CD4-positive, alpha-beta T cell treated with Interleukin-15 for 1 hour (primary cell): ENCODE measurements around the gene MEF2C.
"Not testable (repeated sequence)": the region's sequence is repeated elsewhere in the genome, so short reads cannot be mapped to it uniquely, and the experiment has no call there.

Experiments
- DNase-seq: peaks from one replicate; pipeline ENCODE4 v3.0.0-alpha.2; 2020

MEF2C gene

GRCh38 chr5:88883059-88883835 is at the start of gene MEF2C:
Gene MEF2C, minus strand, starts transcription at chr5:88883184. Its CDS starts 59,396 bp downstream, at chr5:88823788.
- DNase-seq: peak; percentile 76

DNA sequence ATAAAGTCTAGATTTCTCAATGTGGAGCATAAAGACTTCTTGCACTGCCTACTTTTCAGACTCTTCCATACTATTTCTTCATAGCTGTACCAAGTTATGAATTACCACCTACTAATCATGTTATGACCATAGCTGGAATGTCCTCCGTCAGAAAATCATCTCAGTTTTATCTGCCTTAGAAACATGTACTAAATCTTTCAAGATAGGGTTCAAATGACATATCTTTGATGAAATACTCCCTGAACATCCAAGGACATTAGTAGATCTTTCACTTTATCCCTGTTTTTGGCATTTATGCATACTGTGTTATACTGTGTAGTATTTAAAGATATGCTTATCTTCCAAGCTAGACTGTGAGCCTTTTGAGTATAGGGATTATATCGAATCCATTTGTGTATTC is 49.6 kb upstream of the MEF2C start:
- DNase-seq: no peak

- DNase-seq: no peak
Observed at GRCh38 chr5:88930335-88930734, 47.4 kb upstream of the MEF2C start.

GRCh38 chr5:88929385-88929784 is 46.4 kb upstream of the MEF2C start:
- DNase-seq: no peak

DNA sequence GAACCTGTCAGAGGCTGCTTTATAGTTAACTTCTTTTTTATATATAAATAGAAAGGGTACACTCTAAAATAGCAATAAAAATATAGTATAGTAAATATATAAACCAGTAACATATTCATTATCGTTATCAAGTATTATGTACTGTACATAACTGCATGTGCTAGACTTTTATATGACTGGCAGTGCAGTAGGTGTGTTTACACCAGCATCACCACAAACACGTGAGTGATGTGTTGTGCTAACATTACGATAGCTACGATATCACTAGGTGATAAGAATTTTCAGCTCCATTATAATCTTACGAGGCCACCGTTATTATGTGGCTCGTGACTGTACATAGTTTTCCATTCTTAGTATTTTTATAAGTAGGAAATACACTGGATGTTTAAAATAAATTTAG is 43.8 kb upstream of the MEF2C start:
- DNase-seq: no peak

DNA sequence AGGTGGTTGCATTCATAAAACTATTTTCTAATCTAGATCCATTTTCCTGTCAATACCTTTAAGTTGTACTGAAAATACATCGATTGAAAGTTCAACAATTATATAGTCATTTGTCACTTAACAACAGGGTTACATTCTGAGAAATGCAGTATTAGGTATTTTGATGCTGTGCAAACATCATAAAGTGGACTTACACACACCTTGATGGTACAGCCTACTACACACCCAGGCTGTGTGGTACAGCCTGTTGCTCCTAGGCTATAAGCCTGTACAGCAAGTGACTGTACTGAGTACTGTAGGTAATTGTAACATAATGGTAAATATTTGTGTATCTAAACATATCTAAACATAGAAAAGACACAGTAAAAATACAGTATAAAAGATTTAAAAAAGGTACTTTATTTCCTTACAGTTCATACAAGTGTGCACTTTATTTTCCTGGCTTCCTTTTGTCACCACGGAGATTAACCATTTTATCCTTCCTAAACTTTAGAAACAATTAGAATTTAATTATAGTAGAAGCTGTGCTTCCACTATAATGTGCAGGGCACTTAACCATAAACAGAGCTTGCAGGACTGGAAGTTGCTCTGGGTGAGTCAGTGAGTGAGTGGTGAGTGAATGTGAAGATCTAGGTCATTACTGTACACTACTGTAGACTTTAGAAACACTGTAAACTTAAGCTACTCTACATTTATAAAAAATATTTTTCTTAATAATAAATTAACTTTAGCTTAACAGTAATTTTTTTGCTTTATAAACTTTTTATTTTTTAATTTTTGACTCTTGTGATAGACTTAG is 42.9 kb upstream of the MEF2C start:
- no peak for DNase-seq

- no peak for DNase-seq
Observed at GRCh38 chr5:88924330-88924657, 41.3 kb upstream of the MEF2C start.

DNA sequence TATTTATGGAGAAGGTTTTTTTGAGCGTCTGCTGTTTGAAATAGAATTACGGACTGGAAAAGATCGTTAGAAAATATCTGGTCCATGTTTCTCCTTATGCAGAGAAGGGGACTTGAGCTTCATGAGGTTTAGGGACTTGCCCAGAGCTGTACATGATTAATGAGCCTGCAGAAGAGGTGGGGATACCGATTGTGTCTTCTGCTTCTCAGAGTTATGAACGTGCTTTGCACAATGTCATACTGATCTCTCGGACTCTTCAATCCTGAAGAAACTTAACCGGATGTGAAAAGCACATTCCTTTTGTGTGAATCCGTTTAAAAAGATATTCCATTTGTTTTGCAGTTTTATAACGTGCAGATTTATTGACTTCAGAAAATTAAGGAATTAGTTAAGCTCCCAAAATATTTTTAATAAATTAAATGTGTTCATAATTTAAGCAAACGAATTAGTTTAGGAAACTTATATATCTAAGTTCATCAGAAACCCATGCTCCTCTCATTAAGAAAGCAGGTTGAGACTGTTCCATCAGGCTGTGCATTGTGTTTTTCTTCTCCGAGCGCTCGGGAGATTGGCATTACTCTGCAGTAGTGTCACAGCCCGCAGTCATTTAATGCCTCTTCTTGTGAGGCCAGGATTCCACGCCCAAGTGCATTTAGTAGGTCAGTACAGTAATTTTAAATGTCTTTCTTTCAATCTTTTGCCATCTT is 40.8 kb upstream of the MEF2C start:
- DNase-seq: no peak

DNA sequence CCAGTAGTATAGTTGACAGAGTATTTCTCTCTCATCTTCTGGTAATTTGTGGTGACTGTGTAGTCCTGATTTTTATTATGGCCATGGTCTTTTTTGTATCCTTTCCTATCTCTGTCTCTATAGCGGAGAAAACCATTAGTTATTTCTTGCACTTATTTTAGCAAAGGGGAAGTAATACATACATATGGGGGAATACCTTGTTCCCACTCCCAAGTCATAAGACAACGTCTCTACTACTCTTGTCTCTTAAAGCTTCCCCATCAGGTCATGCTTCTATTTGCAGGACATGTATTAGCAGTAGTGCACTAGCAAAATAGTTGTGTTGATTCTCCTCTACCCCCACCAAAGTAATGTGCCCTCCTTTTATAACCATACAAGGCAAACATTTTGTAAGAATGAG is 29.8 kb upstream of the MEF2C start:
- not testable (repeated sequence) for DNase-seq

- DNase-seq: not testable (repeated sequence)
Observed at GRCh38 chr5:88911059-88911572, 28.1 kb upstream of the MEF2C start.

DNA sequence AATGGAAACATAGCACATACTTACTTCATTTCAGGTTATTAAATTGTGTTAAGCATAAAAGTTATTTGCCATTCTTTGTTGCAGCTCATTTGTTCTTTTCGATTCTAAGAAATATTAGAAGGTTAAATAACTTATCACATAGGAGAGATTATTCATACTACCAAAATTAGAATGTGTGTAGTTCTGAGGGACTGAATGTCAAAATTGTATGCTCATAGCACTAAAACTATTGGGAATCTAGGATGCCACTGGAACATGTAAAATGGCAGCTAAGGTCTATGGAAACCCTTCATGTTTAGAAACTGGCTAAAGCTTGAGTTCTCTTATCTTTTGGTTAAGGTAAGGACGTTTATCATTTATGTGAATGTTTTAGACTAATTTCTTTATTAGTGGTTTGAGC is 21.5 kb upstream of the MEF2C start:
- DNase-seq: not testable (repeated sequence)

DNA sequence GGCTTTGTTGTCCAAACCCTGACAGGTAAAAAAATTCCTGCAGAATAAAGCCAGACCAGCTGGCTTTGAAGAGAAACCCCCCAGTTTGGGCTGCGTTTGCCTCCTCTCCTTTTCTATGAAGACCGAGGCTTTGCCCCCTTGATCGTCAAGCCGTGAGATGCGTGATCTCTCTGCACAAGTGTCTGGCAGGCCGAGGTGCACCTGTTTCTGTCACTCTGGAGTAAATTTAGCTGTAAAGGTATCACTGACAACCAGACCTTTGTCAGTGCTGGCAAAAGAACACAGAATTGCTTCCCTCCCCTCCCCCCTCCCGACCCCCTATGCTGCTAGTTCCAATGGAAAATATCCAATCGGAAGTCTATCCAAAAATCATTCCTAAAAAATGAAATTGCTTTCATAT is 21.0 kb upstream of the MEF2C start:
- DNase-seq: not testable (repeated sequence)

GRCh38 chr5:88901077-88901476 is 18.1 kb upstream of the MEF2C start:
- not testable (repeated sequence) for DNase-seq

DNA sequence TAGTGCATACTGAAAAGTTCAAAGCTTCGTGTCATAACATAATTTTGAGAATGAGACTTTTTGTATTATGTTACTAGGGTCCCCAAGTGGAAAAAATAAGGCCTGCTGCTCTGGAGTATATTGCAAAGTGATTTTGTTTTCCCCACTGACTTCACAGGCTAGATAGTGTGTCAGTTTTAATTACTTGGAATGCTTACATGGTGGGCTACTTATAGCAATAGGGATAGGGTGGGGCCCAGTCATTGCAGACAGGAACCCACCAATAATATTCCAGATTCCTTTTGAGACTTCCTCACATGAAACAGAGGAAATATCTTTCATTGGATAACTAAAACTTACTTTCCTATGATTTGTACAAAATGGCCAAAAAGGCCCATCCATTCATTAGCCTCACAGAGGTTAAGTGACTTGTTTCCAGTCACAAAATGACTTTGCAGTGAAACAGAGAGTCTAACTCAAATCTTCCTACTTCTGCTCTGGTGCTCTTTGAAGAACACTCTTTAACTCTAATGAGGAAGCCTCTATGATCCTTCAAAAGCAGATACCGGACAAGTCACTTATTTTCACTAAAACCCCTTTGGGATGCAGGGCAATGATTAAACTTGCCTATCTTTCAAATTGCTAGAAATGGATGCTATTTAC is 16.2 kb upstream of the MEF2C start:
- no peak for DNase-seq

GRCh38 chr5:88897748-88898147 is 14.8 kb upstream of the MEF2C start:
- no peak for DNase-seq

- DNase-seq: no peak
Observed at GRCh38 chr5:88895681-88896501, 12.9 kb upstream of the MEF2C start.

DNA sequence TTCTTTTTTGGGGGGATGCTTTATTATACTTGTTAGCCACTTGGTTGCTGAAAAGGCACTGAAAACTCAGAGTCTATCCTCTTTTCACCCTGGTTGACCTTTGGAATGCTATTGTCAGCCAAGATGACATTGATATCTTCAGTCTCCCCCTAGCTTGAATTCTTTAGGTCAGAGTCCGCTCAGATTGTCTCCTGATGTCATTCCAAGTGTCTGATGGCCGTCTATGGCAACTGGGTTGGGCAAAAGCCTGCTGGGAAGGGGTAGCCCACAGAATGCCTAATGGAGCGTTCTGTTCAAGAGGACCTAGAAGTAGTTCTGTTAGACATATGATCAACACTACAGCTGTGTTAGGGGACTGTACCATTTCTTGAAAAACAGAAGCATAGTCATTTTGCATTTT is 9.7 kb upstream of the MEF2C start:
- no peak for DNase-seq

GRCh38 chr5:88890070-88890781 is 7.2 kb upstream of the MEF2C start:
- no peak for DNase-seq

DNA sequence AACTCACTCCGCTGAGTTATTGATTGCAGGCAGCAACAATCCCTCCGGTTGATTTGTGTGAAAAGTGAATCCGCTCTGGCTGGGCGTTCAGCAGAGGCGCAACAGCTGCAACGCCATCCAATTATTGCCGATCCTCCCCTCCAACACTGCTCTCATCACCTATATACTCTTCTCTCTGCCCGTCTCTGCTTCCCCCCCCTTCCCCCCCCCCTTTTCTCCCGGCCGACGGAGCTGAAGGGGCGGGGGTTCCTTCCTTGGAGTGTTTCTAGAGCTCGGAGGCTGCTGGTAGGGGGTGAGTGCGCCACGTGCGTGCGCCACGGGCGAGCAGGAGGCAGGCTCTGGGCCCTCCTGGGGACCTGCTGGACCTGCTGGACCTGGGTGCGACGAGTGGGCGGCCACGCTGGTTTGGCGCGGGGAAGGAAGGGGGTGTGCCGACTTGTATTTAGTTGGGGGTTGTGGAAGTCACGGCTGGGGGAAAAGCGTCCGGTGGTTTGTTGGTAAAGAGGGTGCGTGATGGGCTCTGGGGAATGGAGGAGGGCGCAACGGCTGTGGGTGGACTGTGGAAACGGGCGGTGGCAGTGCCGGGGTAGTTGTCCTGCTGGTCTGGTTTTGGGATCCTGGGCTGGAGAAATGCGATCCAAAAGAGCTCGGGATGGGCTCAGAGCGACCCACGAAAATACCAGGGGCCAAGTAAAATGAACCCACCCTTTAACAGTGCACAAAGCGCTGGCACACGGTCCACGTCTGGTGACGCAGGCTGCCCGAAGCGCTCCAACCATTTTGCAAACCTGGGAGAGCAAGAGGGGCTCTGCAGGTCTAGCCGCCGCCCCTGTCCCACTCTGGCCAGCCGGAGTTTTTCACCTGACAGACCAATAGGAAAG is 6.4 kb upstream of the MEF2C start:
- DNase-seq: peak; percentile 20

GRCh38 chr5:88888848-88889188 is 5.8 kb upstream of the MEF2C start:
- no peak for DNase-seq
